HG03439 (cell line): ENCODE results near the gene USP16.
"Not testable (repeated sequence)": the region's sequence is repeated elsewhere in the genome, so short reads cannot be mapped to it uniquely, and the experiment has no call there.

Source experiments
- ATAC-seq: cut with Tn5 transposase; IDR thresholded peaks from one replicate; pipeline ENCODE4 v1.9.1; 2021; ENCODE audit warnings: mild to moderate bottlenecking, moderate library complexity; ENCODE audit not compliant: unreplicated experiment

The USP16 gene

GRCh38 chr21:29024474-29025327, at the start of gene USP16:
Gene USP16, plus strand, starts transcription at chr21:29024668. Its CDS starts 3,246 bp downstream, at chr21:29027914.
- peak; percentile 98 for ATAC-seq

- ATAC-seq = no peak
These were observed 49.1 kb upstream of the USP16 start for GRCh38 chr21:28975397-28975796.

GRCh38 chr21:28979092-28979491, 45.4 kb upstream of the USP16 start:
- ATAC-seq = no peak

- ATAC-seq = no peak
These were observed 41.8 kb upstream of the USP16 start for GRCh38 chr21:28982637-28983036.

DNA sequence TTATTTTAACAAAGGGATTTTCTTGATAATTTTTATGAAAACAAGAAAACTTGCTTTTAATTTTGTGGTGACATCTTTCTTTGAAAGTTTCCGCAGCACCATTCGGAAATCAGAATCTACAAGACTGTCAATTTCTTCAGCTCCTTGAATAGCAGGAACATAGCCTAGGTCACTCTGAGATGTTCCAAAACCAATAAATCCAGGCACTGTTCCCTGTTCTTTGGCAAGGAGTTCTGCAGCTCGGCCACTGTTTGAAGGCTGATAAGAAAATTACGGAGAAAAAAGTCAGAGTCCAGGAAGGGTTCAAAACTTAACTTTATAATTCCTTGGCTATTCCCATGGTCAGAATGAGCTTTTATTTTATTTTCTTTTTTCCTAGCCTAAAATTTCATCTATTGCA, 37.8 kb upstream of the USP16 start:
- no peak for ATAC-seq

GRCh38 chr21:28988146-28988545, 36.3 kb upstream of the USP16 start:
- ATAC-seq = not testable (repeated sequence)

- ATAC-seq = peak; percentile 1
These were observed 32.5 kb upstream of the USP16 start for GRCh38 chr21:28991861-28992525.

DNA sequence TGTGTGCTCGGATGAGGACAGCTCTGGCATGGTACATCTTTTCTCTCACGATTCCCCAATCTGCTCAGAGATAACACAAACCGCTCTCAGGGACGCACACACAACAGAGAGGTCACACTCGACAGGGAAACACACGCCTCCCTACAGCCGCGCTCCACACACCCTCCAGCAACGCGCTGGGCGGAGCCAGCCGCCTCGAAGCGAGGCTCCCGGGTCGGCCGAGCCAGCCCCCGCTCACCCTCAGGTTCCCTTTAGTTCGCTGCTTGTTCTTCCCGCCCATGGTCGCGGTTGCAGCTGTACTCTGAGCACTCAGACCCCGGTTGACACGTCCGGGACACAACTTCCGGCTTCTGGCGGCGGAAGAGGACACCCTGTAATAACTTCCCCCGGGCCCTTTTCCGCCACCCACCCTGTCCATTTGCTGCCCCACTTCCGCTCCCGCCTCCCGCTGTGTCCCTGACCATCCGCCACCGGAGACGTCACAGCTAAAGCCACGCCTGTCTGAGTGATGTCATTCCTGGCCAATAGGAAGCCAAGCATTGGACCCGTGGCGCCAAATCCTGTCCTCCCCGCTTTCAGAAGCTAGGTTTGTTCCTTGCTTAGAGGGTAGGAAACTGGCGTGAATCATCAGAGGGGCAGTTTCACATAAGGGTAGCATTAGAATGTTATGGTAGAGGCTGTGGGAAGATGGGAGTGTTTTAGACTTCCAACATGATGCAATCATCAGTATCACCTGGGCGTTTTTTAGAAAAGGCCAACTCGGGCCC, 31.8 kb upstream of the USP16 start, which contains the start of gene LTN1:
Gene LTN1 (minus strand): TSS at position 352 of the 767 bp plus-strand sequence. CDS start 72 bp downstream, at position 280.
- peak; percentile 98 for ATAC-seq

DNA sequence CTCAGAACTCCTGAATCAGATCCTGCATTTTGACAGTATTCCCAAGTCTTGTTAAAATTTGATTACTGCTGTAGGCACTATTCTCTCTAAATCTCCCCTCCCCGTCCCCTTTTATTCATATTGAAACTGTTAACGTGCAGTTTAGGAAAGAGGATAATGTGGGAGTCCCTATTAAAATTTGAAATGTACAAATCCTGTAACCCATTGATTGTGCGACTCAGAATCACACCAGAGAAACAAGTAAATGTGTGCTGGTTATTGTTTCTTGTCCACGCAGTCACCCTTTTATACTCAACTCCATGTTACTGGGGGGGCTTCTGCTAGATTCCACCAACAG, 31.2 kb upstream of the USP16 start:
- ATAC-seq = no peak

DNA sequence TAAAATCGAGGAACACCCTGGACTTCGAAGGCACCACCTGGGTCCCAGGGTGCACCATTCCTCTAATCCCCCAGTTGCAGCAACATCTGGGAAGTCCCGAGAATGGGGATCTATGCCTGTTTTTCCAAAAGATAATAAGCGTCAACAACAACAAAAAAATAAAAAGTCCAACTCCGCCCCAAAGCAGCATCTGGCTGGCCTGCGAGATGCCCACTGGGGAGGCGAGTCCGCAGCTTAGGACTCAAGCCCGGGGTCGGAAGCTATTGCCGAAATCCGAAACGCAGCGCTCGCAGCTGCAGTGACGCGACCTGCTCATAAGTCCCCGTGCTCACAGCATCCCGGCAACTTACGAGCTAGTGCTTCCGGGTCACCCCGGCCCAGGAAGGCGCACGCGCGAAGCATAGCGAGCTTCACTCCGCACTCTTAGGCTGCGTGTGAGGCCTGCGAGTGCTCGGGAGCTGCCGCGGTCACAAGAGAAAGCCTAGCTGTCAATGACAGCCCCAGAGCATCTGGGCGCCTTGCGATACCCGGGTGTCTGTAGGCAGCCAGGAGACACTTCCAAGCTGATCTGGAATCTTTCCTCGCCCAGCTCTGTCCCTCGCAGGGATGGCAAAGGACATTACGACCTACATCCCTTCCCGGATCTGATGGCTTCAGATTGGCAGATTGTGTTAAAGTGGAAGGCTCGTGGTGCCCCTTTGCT, 21.9 kb upstream of the USP16 start:
- peak; percentile 99 for ATAC-seq

GRCh38 chr21:29005696-29006095, 18.8 kb upstream of the USP16 start:
- ATAC-seq = no peak

DNA sequence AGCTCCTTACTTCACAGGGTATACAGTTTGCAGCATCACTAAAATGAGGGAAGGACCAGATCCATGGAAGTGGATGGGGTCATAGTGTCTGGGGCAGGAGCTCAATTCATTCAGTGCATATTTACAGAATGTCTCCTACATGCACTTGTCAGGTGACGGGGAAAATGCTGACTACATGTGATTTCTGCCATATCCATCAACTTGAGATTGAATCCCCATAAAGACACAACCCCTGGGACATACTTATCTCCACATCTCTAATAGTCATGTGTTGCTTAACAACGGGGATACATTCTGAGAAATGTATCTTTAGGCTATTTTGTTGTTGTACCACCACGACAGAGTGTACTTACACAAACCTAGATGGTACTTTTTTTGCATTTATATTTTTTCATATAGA, 17.3 kb upstream of the USP16 start:
- no peak for ATAC-seq

GRCh38 chr21:29007810-29008209, 16.7 kb upstream of the USP16 start:
- ATAC-seq = no peak

GRCh38 chr21:29008367-29008766, 16.1 kb upstream of the USP16 start:
- no peak for ATAC-seq

- not testable (repeated sequence) for ATAC-seq
These were observed 13.2 kb upstream of the USP16 start for GRCh38 chr21:29011236-29011635.

DNA sequence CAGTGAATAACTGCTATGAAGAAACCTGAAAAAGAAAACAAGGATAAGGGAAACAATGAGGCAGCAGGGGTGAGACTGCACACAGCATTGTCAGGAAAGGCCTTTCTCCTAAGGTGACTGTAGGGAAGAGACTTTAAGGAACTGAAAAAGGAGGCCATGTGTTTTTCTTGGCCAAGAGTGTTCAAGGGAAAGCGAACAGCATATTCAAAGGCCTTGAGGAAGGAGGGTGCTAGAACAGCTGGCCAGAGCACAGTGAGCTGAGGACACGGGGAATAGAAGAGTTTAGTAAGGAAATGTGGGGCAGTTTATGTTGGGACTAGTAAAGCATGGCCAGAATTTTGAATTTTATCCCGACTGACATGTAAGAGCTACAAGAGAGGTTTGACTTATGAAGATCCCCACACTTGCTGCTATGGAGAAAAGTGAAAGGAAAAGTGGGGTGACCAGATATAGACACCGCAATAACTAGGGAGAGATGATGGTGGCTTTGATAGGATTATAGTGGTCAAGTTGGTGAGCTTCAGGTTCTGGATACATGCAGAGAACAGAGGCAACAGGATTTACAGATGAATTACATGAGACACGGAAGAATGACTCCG, 6.7 kb upstream of the USP16 start:
- ATAC-seq = peak; percentile 19

- peak; percentile 5 for ATAC-seq
These were observed 5.9 kb upstream of the USP16 start for GRCh38 chr21:29018540-29018939.

- ATAC-seq = no peak
These were observed 2.3 kb upstream of the USP16 start for GRCh38 chr21:29022166-29022565.

GRCh38 chr21:29025328-29025713, 853 bp downstream of the USP16 start:
- no peak for ATAC-seq

DNA sequence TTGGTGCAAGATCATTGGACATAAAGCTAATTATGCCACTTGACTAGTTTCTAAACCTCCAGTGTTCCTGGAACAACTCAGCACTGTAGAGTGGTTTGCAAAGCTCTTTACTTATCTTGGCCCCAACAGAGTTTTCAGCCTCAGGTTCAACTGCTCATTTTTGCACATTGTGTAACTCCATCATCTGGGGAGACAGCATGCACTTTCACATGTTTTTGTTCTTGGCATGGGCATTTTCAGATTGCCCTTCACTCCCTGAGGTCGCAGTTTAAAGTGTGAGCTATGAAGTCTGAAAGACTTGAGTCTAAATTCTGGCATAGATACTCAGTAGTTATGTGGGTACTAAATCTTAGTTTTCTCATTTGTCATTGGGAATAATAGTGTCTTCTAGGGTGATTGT, 5.1 kb downstream of the USP16 start:
- ATAC-seq = no peak
